Transverse colon (tissue), 4 donors: ENCODE results near the gene RRM2.

Experiments used
- CTCF ChIP-seq, 5 experiments: fragments of 200-600 bp in 3 of 5; fragments of 450-650 bp in 2 of 5; sonication (generic) in 3 of 5; IDR thresholded peaks; 1 replicate in 2 of 5; 2 replicates in 3 of 5; pipeline ENCODE4 v1.5.1; 2016 to 2017; ENCODE audit warnings: antibody characterized with exemption in 5 of 5, inconsistent platforms in 3 of 5, mild to moderate bottlenecking in 2 of 5, moderate library complexity in 1 of 5
- POLR2A ChIP-seq: fragments of 450-650 bp; IDR thresholded peaks from one replicate; pipeline ENCODE4 v1.6.1; 2016; ENCODE audit warnings: antibody characterized with exemption, mild to moderate bottlenecking, moderate library complexity
- POLR2AphosphoS5 ChIP-seq, 3 donors: sonication (generic); formaldehyde crosslinking; IDR thresholded peaks; one replicate each; pipeline ENCODE4 v1.6.1; 2016; ENCODE audit warnings: antibody characterized with exemption in 3 of 3

- TF ChIP-seq POLR2AphosphoS5 (IDR thresholded peaks at IDR 0.05) (no peak), CTCF (IDR thresholded peaks at IDR 0.05) (no peak), POLR2A (no peak)
These were observed 35.6 kb upstream of the RRM2 start for GRCh38 chr2:10086950-10087349.
